HG03378 (cell line): Measurements from ENCODE around the gene TTC24.

Source experiments
- ATAC-seq: cut with Tn5 transposase; IDR thresholded peaks from one replicate; pipeline ENCODE4 v1.9.1; 2021; ENCODE audit warnings: mild to moderate bottlenecking, moderate library complexity; ENCODE audit not compliant: unreplicated experiment

TTC24 gene

GRCh38 chr1:156553860-156554485 lies 25.6 kb upstream of the TTC24 start:
- ATAC-seq: no peak

- no peak for ATAC-seq
These were observed 24.6 kb upstream of the TTC24 start for GRCh38 chr1:156554971-156555370.

DNA sequence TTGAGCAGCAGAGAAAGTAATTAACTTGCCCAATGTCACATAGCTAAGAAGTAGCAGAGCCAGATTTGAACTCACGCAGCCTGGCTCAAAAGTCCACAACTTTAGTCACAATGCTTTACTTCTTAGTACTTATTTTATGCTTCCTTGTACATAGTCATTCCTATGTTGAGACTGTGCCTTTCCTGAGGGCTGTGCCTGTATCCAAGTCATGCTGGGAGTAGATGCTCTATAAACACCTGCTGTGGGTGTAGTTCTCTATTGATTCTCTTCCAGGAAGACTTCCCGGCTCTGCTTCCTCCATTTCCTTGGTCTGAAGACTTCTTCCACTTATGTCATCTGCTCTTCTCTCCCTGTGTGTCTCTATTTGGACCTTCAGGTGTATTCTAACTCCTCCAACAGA lies 23.8 kb upstream of the TTC24 start:
- ATAC-seq: no peak

DNA sequence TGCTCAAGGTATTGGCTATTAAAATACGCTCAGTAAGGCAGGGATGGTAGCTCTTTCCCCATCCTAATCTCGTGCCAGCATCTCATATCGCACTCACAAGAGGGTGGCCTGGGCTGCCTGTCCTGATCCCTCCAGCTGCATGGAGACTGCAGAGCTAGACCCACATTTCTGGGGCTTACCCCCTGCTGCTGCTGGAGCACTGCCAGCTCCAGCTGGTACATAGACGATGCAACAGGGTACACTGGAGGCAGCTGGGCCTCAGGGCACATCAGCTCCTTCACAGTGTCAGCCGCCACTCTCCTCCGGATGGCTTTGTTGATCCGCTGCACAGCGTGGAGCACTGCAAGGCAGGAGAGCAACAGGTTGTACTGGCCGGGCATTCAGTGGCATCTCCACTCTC lies 23.2 kb upstream of the TTC24 start:
- ATAC-seq: no peak

DNA sequence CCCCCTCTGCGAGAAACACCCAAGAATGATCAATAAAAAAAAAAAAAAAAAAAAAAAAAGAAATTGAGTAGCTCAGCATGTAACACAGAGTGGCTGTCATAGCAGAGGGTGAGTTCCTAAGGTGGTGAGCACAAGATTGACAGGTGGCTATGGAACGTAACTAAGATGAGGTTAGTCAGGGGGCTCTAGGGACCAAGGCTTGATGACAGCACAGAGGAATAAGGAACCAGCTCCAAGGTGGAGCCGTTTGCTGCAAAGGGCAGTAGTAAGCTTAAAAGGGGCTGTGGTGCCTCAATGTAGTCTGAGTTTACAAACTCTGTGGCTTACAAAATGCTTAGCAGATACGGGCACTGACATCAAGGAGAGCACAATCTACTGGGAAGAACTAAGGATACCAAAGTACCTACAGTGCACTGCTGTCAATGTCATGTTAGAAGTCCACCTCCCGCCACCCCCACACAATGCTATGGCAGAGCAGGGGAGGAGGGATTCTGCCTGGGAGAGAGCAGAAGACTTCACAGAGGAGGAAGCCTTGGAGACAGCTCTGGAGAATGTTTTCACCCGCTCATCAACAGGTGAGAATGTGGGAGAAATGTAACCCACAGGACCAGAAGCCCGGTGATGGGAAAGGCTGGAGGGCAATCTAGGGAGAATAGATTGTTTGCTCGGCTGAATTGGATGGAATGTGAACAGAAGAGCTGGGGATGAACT lies 20.3 kb upstream of the TTC24 start:
- ATAC-seq: no peak

DNA sequence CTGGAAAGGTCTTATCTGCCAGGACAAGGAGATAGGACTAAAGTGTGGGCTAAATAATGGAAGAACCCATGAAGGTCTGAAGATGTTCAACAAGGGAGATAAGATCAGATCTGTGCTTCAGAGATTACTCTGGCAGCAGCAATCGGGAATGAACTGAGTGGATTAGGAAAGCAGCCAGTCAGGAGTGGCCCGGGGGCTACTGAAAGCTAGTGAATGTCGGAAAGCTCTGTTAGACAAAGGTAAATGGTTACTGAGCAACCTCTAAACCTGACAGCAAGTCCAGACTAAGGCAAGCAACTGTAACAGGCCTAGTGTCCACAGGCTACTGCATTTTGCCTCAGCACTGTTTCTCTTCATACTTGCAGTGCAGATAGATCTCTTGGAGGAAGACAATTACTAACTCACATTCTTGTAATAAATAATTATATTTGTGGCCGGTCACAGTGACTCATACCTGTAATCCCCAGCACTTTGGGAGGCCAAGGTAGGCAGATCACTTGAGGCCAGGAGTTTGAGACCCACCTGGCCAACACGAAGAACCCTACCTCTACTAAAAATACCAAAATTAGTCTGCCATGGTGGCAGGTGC lies 19.6 kb upstream of the TTC24 start:
- ATAC-seq: no peak

DNA sequence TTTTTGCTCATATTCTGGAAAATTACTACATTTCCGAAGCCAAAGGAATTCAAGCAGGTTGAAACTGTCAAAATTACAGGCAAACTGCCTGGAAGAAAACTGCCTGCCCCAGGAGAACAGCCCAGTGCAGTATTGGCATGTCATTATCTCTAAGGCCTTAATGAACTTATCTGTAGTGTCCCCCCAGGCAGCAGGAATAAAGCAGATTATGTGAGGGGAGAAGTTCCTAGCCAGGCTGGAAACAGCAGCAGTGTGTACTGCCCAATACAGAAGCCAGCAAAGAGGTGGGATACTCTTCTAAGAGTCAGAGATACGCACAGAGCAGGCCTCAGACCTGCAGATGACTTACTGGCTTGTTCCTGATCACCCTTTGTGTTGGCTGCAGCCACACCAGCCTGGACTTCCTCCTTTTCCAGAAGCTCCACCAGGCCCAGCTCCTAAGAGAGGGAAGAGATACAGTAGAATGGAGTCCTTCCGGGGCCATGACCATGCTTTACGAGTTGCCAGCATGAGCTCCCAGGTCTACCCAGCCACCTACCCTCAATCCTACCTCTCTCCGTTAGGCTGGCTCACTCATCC lies 18.8 kb upstream of the TTC24 start:
- ATAC-seq: no peak

DNA sequence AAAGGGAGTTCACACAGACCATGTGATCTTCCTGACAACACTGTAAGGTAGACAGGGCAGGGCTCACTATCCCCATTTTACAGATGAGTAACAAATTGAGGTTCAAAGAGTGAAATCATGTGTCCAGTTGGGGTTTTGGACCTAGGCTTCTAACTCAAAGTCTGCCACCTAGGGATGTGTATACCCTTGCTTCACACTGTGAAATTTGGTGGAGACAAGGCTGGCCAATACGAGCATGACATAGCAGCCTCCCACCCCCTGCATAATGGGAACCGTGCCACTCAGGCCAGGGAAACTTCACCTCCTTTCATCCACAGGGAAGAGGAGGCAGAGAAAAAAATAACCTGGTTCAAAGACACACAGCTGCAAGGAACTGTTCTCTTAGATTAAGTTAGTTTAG lies 14.0 kb upstream of the TTC24 start:
- no peak for ATAC-seq

- ATAC-seq: no peak
These were observed 13.1 kb upstream of the TTC24 start for GRCh38 chr1:156566436-156566835.

GRCh38 chr1:156571261-156571852 lies 8.2 kb upstream of the TTC24 start:
- no peak for ATAC-seq

DNA sequence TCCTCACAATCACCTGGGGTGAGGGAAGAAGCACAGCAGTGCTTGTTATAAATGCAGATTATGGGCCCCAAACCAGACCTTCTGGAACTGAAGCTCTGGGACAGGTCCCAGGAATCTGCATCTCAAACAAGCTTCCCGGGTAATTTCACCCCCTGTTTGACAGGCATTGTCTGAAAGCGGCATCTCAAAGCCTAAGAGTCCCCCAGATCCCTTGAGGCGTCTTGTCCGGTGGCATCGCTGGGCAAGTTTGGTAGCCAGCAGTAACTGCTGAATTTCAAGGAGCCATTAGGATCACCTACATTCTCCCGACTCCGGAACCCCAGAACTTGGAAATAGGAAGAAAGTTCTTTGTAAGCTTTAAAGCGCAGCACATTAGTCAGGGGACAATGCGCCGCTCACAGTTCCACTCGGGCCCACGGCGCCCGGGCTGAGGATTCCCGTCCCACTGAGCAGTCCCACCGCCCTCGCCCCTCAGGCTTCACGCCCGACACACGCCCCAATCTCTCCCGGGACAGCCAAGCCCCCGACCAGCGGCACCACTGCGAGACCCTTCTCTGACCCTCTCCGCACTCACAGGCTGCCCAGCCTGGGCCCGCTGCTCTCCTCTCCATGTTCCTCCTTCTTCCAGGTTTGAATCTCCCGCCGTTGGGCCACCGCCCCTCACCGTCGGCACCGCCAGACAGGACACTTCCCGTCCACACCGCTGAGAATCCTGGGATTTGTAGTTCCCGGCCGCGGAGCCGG lies 7.4 kb upstream of the TTC24 start, which contains the start of gene IQGAP3:
IQGAP3 (minus strand) TSS at position 647 of the 744 bp plus-strand sequence; CDS start at position 611, 36 bp downstream.
- ATAC-seq: no peak

DNA sequence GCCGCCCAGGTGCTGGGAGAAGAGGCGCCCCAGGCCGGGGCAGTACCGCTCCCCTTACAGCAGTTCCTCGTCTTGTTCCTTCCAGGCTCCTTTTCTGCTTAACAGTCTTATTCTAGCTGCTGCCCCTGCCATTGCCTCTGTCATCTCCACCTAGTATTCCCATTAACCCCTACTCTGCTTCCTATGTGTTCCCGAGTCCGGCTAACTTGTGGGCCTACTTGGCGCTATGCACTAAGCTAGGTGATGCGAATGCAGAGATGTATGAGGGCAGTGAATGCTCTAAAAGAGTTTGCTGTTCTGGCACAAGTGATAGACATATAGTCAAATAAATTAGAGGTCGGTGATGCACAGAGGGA lies 6.9 kb upstream of the TTC24 start:
- no peak for ATAC-seq

DNA sequence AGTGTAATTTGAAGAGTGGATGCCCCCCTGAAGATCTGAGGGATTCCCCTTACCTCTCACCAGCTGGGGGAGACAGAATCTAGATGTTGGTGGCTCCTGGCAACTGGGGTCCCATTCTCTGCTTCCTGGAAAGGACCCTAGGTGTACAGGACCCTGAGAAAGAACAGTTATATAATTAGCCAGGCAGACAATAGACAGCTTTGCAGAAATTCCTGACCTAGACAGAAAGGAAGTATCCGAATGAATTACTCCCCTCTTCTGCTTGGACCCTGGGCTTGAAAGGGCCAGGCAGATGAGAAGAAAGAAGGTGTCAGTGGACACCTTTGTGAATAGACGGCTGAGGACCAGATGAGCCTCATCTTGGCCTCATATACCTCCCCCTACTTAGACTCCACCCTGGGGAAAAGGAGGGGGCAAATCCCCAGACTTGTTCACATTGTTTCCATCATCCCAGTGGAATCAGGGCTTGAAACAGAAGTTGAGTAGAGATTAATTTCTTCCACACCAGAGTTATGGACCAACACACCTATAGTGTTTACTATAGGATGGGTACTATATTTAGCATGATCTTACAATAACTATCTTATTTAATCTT lies 5.4 kb upstream of the TTC24 start:
- ATAC-seq: no peak

- ATAC-seq: no peak
These were observed 2.0 kb upstream of the TTC24 start for GRCh38 chr1:156577550-156577949.

DNA sequence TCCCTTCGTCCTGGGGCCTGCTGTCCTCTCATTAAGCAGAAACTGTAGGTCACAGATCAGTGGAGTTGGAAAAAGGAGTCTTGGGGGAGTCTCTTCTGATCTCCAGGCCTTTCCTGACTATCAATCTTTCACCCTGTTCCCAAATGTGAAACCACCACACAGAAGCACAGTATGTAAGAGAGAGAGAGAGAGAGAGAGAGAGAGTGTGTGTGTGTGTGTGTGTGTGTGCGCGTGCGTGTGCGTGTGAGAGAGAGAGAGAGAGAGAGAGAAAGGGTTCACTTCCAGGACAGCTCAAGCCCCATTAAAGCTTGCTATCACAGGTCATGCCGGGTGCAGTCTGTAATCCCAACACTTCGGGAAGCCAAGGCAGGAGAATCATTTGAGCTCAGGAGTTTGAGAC lies 1.5 kb upstream of the TTC24 start:
- ATAC-seq: no peak

GRCh38 chr1:156581661-156582387 lies 2.3 kb downstream of the TTC24 start:
- ATAC-seq: no peak

- ATAC-seq: no peak
These were observed 3.0 kb downstream of the TTC24 start for GRCh38 chr1:156582388-156583017.

DNA sequence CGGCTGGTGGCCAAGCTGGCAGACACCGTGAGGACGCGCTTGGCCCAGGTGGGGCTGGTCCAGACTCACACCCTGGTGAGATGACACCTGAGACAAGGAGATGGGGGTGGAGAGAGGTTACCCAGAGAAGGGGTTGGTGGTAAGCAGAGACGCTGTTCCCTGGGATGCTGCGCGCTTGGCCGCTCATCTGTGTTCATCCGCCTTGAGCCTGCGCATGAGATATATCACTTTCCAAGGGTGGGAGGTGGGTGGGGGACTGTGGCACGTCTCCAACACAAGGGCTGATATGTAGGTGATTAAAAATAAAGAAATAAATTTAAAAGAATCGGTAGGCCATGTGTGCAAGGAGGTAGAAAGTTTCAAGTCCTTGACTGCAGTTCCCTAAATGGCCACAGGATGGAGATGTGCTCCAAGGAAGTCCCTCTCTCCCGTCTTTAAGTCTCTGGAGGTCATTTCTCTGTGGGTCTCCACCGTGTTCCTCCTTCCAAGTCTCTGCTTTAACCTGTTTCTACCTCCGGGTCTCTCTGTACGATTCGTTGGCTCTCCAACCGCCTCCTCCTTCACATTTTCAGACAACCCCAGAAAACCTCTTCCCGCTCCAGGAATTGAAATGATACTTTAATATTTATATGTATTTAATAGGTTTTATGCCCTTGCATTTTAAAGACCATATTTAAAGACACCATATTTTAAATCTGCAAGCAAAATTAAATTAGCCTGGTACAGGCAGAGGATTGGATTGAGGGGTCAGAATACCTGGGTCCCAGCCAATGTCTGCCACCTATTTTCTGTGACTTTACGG lies 4.5 kb downstream of the TTC24 start:
- no peak for ATAC-seq

DNA sequence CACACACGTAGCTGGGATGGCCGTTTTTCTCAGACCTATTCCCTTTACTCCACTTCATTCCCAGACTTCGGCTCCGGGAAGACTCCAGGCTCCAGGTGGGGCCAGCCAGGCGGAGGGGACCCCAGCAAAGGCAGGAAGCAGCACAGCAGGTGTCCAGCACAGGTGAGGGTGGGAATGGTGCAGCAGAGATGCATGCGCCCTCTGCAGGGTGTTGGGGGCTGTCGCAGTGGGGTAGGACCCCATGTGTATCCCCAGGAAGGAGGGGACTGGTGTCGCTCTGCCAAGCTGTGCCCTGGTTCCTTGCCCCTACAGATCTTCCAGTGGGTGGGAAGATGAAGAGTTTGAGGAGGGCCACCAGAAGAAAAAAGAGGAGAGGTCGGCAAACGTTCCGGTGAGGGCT lies 5.3 kb downstream of the TTC24 start:
- ATAC-seq: no peak
